ENCODE data around the gene COX19.

Gene COX19

GRCh38 chr7:923108-924041 lies 52.0 kb downstream of the COX19 start:
- peak overlapping the region; percentile 73 for H3K4me3 ChIP-seq (ENCODE audit: low read depth, low read length)
- DNase-seq (ENCODE audit: low read depth), result peak; percentile 84
- no peak for TF ChIP-seq CTCF (IDR thresholded peaks at IDR 0.05; ENCODE audit: low read depth, low read length, missing control alignments)

GRCh38 chr7:922334-923107 lies 52.8 kb downstream of the COX19 start:
- no peak for DNase-seq (ENCODE audit: low read depth)
- TF ChIP-seq CTCF (IDR thresholded peaks at IDR 0.05; ENCODE audit: low read depth, low read length, missing control alignments), result no peak
- H3K4me3 ChIP-seq (ENCODE audit: low read depth, low read length), result peak overlapping the region; percentile 73

- no peak for TF ChIP-seq CTCF (IDR thresholded peaks at IDR 0.05; ENCODE audit: low read depth, low read length, missing control alignments)
- DNase-seq (ENCODE audit: low read depth), result no peak
- peak overlapping the region; percentile 48 for H3K4me3 ChIP-seq (ENCODE audit: low read depth, low read length)
These were observed 53.6 kb downstream of the COX19 start for GRCh38 chr7:921581-922333.

DNA sequence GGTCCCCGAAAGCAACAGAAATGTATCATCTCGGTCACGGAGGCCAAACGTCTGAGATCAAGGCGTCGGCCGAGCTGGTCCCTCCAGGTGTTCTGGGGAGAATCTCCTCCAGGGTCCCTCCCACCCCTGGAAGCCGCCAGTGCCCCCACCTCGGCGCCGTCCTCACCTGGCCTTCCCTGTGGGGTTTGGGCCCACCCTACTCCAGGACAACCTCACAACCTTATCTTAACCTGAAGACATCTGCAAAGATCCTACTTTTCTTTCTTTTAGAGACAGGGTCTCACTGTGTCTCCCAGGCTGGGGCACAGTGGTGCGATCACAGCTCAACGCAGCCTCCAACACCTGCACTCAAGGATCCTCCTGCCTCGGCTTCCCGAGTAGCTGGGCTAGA lies 54.3 kb downstream of the COX19 start:
- H3K4me3 ChIP-seq (ENCODE audit: low read depth, low read length), result no peak overlapping the region
- no peak for TF ChIP-seq CTCF (IDR thresholded peaks at IDR 0.05; ENCODE audit: low read depth, low read length, missing control alignments)
- no peak for DNase-seq (ENCODE audit: low read depth)

GRCh38 chr7:920351-921070 lies 54.8 kb downstream of the COX19 start:
- no peak for DNase-seq (ENCODE audit: low read depth)
- TF ChIP-seq CTCF (IDR thresholded peaks at IDR 0.05; ENCODE audit: low read depth, low read length, missing control alignments), result no peak
- no peak overlapping the region for H3K4me3 ChIP-seq (ENCODE audit: low read depth, low read length)

GRCh38 chr7:919924-920341 lies 55.4 kb downstream of the COX19 start:
- no peak overlapping the region for H3K4me3 ChIP-seq (ENCODE audit: low read depth, low read length)
- TF ChIP-seq CTCF (IDR thresholded peaks at IDR 0.05; ENCODE audit: low read depth, low read length, missing control alignments), result no peak
- DNase-seq (ENCODE audit: low read depth), result no peak
